ENCODE data around the gene RASL11A. TPM values are rescaled to one million over a fixed set of nuclear protein-coding genes. Genes with fewer than 3 reads are reported as not detected.

The RASL11A gene
- total and polyA plus RNA-seq, 2 of the 13 experiments (the other 11 are each of a cell fraction or from before 2014, with no cell fraction given), result 3.0 to 4.1 TPM

DNA sequence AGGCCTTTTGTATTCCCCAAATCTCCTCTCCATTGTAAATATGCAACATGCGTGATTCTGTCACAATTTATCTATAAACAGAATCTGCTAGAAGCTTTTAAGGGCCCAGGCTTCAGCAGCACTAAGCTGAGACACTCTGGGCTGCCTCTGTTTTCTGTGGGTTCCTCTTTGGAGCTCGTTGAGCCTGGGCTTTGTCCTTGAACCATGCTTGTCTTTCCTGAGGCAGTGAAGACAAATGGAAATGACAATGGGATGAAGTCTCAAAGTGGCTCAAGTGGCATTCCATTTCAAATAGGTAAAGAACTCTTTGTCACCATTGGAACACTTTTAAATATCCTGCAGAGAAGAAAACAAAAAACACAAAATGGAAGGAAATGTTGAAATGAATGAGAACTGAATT is 40.3 kb downstream of the RASL11A start:
- Histone ChIP-seq H3K4me3 (replicated peaks in 1 of 3; ENCODE audit: insufficient read depth in 1 of 3, low read depth in 2 of 3, low read length in 3 of 3) (no peak overlapping the region), H3K4me1 (ENCODE audit: insufficient read depth, low read length) (0 out of 2 replicates have a peak, but pooled peaks cover 7% of the 10 kb centered on the region), H3K4me2 (ENCODE audit: low read depth, low read length) (no peak overlapping the region), H3K9me3 (ENCODE audit: low read length) (no peaks in the 10 kb centered on the region), H3K36me3 (replicated peaks in 1 of 2; ENCODE audit: control insufficient read depth in 1 of 2, insufficient read depth in 2 of 2, low read length in 2 of 2) (no peaks in the 10 kb centered on the region), H3K9ac (ENCODE audit: insufficient read depth, low read depth, low read length) (no peak overlapping the region), H3K27ac (ENCODE audit: extremely low read length, insufficient read depth, low read length) (no peak overlapping the region), H4K20me1 (ENCODE audit: insufficient read depth, low read length) (no peaks in the 10 kb centered on the region), H3K27me3 (ENCODE audit: control insufficient read depth in 1 of 2, insufficient read depth in 2 of 2, low read length in 2 of 2) (peaks cover 1 to 28% of the 10 kb centered on the region in 2 experiments; a peak in 4 of 5 replicates), H3K79me2 (ENCODE audit: insufficient read depth, low read length) (no peaks in the 10 kb centered on the region), H2AFZ (ENCODE audit: low read length) (no peak overlapping the region)
- in situ Hi-C loops (cut with HindIII; ENCODE audit: extremely low pct_ligation_motif_present, low pct_unique_long_range_greater_than_20kb) (no loop called here), intact Hi-C loops (cut with micrococcal nuclease; ENCODE audit: unreplicated experiment) (no loop called here)
- ChIA-PET CTCF (ENCODE audit: low intra/inter-chr PET ratio, low total read pairs) (no interaction called here), POLR2A (no interaction called here)
- 0% methylated on average over 2 of the region's 2 CpGs for WGBS (ENCODE audit: low lambda C conversion rate)
- DNase-seq (ENCODE audit: low spot score), result no peak
- no peak for FAIRE-seq
- no peak for TF ChIP-seq UBTF (CRISPR knock-in tag; IDR thresholded peaks at IDR 0.05)
- BruUV-seq (replicated peaks), result no TSS peak
- no peak for ATAC-seq

DNA sequence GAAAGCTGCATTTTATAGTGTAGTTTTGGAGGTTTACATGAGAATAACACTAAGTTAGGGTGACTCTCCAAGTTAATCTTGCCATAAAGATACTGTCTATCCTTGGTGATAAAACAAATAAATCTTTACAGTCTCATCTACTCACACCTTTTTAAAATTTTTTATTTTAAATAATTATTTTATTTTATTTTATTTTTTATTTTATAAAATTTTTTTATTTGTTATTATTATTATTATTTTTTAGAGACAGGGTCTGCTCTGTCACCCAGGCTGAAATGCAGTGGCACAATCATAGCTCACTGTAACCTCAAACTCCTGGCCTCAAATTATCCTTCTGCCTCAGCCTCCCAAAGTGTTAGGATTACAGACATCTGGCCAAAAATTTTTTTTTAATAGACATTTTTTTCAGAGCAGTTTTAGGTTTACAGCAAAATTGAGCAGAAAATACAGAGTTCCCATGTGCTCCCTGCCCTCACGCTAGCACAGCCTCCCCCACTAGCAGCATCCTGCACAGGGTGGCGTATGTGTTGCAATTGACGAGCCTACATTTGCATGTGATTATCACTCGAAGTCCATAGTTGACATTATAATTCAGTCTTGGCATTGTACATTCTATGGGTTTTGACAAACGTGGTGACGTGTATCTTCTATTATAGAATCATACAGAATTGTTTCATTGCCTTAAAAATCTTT is 41.0 kb downstream of the RASL11A start:
- ChIA-PET POLR2A (no interaction called here), CTCF (ENCODE audit: low intra/inter-chr PET ratio, low total read pairs) (no interaction called here)
- no TSS peak for BruUV-seq (replicated peaks)
- Histone ChIP-seq H3K4me2 (ENCODE audit: low read depth, low read length) (no peak overlapping the region), H3K9ac (ENCODE audit: insufficient read depth, low read depth, low read length) (no peak overlapping the region), H3K79me2 (ENCODE audit: insufficient read depth, low read length) (no peaks in the 10 kb centered on the region), H3K4me3 (replicated peaks in 1 of 3; ENCODE audit: insufficient read depth in 1 of 3, low read depth in 2 of 3, low read length in 3 of 3) (no peak overlapping the region), H3K4me1 (ENCODE audit: insufficient read depth, low read length) (0 out of 2 replicates have a peak, but pooled peaks cover 7% of the 10 kb centered on the region), H3K9me3 (ENCODE audit: low read length) (no peaks in the 10 kb centered on the region), H4K20me1 (ENCODE audit: insufficient read depth, low read length) (no peaks in the 10 kb centered on the region), H3K36me3 (replicated peaks in 1 of 2; ENCODE audit: control insufficient read depth in 1 of 2, insufficient read depth in 2 of 2, low read length in 2 of 2) (no peaks in the 10 kb centered on the region), H3K27ac (ENCODE audit: extremely low read length, insufficient read depth, low read length) (no peak overlapping the region), H2AFZ (ENCODE audit: low read length) (no peak overlapping the region), H3K27me3 (ENCODE audit: control insufficient read depth in 1 of 2, insufficient read depth in 2 of 2, low read length in 2 of 2) (peaks cover 1 to 23% of the 10 kb centered on the region in 2 experiments; a peak in 4 of 5 replicates)
- WGBS (ENCODE audit: low lambda C conversion rate), result 42% methylated on average over 6 of the region's 6 CpGs
- intact Hi-C loops (cut with micrococcal nuclease; ENCODE audit: unreplicated experiment), result no loop called here
- in situ Hi-C loops (cut with HindIII; ENCODE audit: extremely low pct_ligation_motif_present, low pct_unique_long_range_greater_than_20kb), result no loop called here
- DNase-seq (ENCODE audit: low spot score), result no peak
- no peak for ATAC-seq
- FAIRE-seq, result no peak
- TF ChIP-seq NFE2L2 (IDR thresholded peaks at IDR 0.05; ENCODE audit: low read length), result no peak
- TF ChIP-seq RBAK (CRISPR knock-in tag; IDR thresholded peaks at IDR 0.05), result no peak
- TF ChIP-seq MED13 (CRISPR knock-in tag; IDR thresholded peaks at IDR 0.05), result no peak
- no peak for TF ChIP-seq EZH2 (conservative IDR thresholded peaks at IDR 0.05; ENCODE audit: low read depth, low read length)
- TF ChIP-seq, protein P1, sequence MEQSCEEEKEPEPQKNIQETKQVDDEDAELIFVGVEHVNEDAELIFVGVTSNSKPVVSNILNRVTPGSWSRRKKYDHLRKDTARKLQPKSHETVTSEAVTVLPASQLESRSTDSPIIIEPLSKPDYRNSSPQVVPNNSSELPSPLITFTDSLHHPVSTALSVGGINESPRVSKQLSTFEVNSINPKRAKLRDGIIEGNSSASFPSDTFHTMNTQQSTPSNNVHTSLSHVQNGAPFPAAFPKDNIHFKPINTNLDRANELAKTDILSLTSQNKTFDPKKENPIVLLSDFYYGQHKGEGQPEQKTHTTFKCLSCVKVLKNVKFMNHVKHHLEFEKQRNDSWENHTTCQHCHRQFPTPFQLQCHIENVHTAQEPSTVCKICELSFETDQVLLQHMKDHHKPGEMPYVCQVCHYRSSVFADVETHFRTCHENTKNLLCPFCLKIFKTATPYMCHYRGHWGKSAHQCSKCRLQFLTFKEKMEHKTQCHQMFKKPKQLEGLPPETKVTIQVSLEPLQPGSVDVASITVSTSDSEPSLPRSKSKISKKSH (CRISPR knock-in tag; IDR thresholded peaks at IDR 0.05; ENCODE audit: borderline replicate concordance), result no peak
- TF ChIP-seq CBFB (CRISPR knock-in tag; IDR thresholded peaks at IDR 0.05), result no peak
- TF ChIP-seq, protein P2, sequence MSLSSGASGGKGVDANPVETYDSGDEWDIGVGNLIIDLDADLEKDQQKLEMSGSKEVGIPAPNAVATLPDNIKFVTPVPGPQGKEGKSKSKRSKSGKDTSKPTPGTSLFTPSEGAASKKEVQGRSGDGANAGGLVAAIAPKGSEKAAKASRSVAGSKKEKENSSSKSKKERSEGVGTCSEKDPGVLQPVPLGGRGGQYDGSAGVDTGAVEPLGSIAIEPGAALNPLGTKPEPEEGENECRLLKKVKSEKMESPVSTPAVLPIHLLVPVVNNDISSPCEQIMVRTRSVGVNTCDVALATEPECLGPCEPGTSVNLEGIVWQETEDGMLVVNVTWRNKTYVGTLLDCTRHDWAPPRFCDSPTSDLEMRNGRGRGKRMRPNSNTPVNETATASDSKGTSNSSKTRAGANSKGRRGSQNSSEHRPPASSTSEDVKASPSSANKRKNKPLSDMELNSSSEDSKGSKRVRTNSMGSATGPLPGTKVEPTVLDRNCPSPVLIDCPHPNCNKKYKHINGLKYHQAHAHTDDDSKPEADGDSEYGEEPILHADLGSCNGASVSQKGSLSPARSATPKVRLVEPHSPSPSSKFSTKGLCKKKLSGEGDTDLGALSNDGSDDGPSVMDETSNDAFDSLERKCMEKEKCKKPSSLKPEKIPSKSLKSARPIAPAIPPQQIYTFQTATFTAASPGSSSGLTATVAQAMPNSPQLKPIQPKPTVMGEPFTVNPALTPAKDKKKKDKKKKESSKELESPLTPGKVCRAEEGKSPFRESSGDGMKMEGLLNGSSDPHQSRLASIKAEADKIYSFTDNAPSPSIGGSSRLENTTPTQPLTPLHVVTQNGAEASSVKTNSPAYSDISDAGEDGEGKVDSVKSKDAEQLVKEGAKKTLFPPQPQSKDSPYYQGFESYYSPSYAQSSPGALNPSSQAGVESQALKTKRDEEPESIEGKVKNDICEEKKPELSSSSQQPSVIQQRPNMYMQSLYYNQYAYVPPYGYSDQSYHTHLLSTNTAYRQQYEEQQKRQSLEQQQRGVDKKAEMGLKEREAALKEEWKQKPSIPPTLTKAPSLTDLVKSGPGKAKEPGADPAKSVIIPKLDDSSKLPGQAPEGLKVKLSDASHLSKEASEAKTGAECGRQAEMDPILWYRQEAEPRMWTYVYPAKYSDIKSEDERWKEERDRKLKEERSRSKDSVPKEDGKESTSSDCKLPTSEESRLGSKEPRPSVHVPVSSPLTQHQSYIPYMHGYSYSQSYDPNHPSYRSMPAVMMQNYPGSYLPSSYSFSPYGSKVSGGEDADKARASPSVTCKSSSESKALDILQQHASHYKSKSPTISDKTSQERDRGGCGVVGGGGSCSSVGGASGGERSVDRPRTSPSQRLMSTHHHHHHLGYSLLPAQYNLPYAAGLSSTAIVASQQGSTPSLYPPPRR (CRISPR knock-in tag; IDR thresholded peaks at IDR 0.05; ENCODE audit: borderline replicate concordance), result no peak
- TF ChIP-seq ZNF816 (CRISPR knock-in tag; IDR thresholded peaks at IDR 0.05; ENCODE audit: borderline replicate concordance), result no peak
